Caki2 (cell line): ENCODE results near the gene TAX1BP3. TPM values are rescaled to one million over a fixed set of nuclear protein-coding genes. Genes with fewer than 3 reads are reported as not detected.

Experiments
- DNase-seq: peaks from one replicate; pipeline ENCODE4 v3.0.0-alpha.2; 2015; ENCODE audit warnings: low read depth
- in situ Hi-C: cut with HindIII; loops from 2 replicates; pipeline ENCODE4 v1.10.0; 2016; ENCODE audit warnings: low sequenced_read_pairs, low pct_unique_long_range_greater_than_20kb, mixed read lengths
- total RNA-seq: library from RNA; depleted of rRNA; stranded (reverse); fragments of >200 nt; shearing (Covaris generic); gene quantifications from 2 replicates; pipeline ENCODE4 v1.2.3, GENCODE V29; 2014; ENCODE audit warnings: low replicate concordance

TAX1BP3 gene
- total RNA-seq, 1 experiment from 2014 or later: 136 TPM

DNA sequence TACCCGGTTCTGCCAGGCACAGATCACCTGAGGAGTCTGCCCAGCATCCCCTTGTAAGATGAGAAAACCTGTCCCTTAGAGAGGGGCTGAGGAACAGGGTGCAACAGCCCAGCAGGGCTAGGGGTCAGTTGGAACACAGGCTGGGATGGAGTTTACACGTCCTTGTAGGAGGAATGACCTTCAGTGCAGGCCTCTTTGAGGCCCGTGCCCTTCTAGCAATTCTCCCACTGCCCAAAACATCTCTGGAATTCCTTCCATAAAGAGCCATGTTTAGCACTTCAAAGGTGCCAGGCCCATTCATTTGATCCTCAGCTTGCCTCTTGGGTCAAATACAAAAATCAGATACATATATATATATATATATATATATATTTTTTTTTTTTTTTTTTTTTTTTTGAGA is 27.4 kb downstream of the TAX1BP3 start:
- DNase-seq: no peak
- in situ Hi-C loops: no loop called here

DNA sequence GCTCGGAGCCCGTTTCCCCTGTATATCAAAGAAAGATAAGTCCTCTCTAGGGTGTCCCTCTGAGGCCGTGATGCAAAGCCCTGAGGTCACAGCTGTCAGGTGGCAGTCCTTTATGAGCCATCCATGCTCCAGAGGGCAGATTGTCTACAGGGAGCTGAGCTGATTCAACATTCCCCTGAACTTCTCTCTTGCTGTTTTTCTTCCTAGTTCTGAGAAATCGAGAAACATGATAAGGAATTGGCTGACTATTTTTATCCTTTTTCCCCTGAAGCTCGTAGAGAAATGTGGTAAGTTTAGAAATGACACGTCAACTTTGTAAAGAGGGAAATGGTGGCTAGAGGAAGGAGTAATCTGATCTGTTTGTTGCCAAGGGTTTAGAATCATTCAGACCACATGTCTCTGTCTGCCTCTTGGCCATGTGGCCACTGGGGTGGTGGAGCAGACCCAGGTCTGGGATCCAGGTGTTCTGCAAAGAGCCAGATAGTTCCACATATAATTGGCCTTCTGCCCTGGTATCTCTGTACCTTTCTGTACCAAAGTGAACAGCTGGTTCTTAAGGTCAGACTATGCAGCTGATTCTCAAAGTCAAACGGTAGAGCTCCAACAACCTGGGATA is 28.3 kb downstream of the TAX1BP3 start:
- in situ Hi-C loops: no loop called here
- no peak for DNase-seq

DNA sequence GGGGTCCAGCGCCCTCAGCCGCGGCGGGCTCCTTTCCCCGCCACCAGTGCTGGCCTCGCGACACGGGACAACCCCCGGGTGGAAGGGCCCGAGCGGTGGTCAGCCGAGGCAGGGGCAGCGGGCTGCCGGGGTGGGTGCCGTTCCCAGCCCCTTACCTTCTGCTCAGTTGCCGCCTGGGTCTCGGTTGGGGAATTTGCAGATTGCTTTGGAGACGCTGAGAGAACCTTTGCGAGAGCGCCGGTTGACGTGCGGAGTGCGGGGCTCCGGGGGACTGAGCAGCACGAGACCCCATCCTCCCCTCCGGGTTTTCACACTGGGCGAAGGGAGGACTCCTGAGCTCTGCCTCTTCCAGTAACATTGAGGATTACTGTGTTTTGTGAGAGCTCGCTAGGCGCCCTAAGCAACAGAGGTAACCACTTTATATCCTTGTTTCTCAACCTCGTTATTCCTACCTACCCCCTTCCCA is 31.4 kb downstream of the TAX1BP3 start:
- in situ Hi-C loops: no loop called here
- no peak for DNase-seq

DNA sequence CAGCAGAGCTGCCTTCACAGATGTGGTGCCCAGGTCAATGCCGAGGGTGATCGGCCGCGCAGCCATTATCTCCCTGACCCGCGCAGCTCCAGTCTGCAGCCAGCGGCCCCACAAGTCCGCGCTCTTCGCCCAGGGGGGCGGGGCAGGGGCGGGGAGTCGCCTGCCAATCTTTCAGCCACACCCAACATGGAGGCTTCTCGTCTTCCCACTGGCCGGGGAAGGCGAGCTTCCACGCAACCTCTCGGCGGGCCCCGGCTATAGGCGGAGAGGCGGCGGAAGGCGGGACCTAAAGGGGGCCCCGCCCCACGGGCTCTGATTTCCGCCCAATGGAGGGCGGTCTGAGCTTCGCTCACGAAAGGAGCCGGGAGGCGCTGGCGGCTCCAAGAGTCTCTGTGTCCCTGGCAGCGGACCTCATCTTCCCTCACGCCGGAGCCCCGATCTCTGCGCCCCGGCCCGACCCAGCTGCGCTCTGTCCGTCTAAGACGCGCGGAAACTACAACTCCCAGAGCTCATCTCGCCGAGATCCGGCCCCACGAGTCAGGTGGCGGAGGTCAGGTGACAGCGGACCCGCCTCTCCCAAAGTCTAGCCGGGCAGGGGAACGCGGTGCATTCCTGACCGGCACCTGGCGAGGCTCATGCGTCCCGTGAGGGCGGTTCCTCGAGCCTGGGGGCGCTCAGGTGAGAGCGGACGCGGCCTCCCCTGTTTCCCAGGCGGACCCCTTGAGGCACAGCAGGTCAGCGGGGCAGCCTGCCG is 32.0 kb downstream of the TAX1BP3 start, which contains the start of the genes CTNS and SHPK:
TSS of gene CTNS (plus strand) at position 607 of the 754 bp plus-strand sequence. CDS start 3,447 bp downstream, outside the sequence.
TSS of gene SHPK (minus strand) at position 97 of the 754 bp plus-strand sequence. CDS start at position 66, 31 bp downstream.
- in situ Hi-C loops: no loop called here
- peak; percentile 96 for DNase-seq

DNA sequence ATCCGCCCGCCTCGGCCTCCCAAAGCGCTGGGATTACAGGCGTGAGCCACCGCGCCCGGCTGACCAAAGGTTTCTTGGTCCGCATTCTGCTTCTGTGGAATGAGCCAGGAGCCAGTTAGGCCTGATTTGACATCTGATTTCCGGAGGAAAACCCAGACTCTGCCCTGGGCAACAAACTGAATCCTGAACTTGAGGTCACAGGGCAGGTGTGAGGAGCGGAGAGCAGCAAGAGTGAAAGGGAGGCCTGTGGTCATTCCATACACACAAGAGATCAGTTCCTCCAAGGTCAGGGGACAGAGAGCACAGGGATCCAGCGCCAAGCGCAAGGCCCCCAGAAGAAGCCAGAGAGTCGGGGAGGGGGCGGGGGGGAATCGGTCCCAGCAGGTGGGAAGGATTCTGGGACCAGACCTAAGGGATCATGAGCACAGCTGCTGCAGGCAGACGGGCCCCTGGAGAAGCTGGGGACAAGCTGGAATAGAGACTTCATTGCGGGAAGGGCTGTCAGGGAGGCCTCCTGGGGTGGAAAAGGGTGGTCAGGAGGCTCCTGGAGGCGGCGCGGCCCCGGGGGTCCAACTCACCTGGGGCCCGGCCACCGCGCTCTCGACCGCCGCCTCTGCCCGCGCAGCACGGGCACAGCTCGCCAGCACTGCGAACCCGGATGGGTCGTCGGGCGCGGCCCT is 32.8 kb downstream of the TAX1BP3 start:
- in situ Hi-C loops: no loop called here
- peak; percentile 12 for DNase-seq

DNA sequence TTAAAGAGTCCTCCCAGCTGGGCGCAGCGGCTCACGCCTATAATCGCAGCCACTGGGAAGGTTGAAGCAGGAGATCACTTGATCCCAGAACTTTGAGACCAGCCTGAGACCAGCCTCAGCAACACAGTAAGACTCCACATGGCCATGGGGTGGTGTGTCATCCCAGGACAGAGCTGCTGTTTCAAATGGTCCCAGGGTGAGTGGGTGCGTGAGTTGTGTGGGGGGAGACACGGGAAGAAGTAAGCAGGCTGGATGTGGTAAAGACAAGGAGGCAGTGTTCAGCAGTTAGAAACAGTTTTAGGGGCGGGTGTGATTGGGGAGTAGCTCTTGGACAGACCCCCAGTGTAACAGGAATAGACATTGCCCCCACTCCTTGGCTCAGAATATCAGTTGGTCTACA is 36.1 kb downstream of the TAX1BP3 start:
- no peak for DNase-seq
- in situ Hi-C loops: no loop called here

DNA sequence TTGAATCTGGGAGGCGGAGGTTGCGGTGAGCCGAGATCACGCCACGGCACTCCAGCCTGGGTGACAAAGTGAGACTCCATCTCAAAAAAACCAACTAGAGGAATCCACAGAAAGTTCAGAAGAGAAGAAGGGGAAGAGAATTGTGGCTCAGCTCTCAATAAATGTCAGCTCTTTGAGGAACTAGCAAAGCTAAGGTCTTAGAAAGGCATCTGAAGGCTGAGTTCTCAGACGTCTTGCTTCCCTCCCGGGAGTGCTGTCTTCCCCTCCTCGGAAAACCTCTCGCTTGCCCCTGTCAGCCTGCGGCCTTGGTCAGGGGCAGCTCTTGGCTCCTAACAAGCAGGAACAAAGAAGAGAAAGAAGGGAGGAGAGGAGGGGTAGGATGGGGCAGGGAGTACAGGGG is 37.6 kb downstream of the TAX1BP3 start:
- in situ Hi-C loops: no loop called here
- DNase-seq: no peak

DNA sequence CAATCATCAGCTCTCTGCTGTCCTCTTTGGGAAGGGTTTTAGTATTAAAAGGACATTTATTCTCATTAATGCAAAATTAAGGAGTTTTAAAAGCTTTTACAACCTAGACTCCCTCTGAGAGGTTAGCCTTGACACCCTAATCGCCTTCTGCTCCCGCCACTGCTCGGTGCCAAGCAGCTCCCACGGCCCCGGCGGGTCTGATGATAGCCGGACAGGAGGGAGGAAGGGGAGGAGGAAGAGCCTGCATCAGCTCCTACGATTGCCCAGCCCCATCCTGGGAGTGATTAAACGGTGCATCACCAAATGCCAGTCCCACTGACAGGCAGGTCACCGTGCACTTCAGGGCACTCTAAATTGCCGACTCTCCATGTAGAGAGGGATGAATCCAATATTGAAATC is 40.6 kb downstream of the TAX1BP3 start:
- no peak for DNase-seq
- in situ Hi-C loops: no loop called here

DNA sequence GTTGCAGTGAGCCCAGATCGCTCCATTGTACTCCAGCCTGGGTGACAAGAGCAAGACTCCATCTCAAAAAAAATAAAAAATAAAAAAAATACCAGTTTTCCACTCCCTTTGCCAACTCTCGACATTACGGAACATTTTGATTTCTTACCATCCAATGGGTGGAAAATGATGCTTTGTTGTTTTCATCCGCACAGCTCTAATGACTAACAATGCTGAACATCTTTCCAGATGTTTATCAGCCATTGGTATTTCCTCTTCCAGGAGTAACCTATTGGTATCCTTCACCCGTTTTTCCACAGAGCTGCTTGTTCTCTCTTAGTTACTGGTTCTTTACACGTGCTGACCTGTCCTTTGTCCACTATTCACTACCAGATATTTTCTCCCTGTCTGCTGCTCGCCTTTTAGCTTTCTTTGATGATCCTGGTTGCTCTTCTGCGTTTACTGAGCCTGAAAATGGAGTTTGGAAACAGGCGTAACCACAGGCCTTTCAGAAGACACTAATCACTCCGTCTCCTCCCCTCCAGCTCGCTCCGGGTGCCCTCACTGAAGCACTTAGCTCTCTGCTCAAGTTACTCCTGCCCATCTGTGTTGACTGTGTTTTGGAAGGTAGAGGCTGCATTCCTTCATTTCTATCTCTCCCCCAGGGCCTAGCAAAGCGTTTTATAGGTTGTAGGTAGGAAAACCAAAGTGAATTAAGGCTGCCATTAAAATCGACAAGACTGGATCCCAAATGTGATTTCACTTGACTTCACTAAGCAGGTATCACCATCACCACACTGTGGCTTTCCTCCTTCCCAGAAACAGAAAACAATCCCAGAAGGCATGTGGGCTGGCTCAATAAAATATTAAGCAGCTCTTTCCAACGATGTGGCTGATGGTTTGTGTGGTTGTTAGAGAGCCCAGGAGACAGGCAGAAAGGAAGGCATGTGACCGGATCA is 41.3 kb downstream of the TAX1BP3 start:
- no peak for DNase-seq
- in situ Hi-C loops: no loop called here

DNA sequence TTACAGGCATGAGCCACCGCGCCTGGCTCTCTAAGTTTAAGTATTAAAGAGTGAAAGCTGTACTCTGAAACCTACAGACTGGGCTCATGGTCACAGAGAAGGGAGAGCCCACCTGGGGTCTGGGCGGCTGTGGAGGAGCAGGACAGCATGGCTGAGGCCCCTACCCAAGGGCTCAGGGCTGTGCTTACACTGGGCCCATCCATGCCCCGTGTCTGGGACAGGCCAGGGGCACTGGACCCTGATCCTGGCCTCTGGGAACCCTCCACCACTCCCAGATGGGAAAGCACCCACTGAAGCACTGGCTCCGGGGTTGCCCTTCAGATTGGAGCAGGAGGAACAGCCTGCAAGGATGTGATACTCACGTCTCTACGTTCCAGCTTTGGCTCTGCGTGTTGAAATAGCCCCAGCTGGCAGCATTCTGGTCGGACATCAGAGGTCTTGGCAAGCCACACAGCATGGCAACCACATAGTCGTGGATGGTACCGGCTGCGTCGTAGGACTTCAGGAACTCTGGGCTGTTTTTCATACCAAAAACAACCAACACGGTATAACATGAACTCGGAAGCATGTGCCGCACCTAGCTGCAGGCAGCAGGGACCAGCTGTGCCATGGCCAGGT is 45.3 kb downstream of the TAX1BP3 start:
- in situ Hi-C loops: no loop called here
- no peak for DNase-seq

DNA sequence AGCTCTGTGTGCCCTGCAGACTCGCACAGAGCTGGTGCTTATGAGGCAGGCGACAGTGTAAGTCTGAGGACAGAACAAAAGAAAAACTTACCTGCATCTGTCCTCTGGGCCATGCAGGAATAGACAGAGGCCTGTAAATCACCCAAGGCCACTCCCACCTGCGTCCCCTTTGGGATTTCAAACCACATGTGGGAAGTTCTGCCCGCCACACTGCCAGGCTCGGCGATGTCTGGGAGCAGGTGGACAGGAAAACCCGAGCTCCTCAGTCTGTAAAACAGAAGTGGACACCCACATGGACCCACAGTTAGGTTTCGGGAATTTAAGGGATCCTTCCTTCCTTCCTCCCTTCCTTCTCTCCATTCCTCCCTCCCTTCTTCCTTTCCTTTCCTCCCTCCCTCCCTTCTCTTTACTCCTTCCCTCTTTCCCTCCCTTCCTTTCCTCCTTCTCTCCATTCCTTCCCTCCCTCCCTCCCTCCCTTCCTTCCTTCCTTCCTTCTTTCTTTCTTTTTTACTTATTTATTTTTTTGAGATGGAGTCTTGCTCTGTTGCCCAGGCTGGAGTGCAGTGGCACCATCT is 47.1 kb downstream of the TAX1BP3 start:
- in situ Hi-C loops: no loop called here
- no peak for DNase-seq

DNA sequence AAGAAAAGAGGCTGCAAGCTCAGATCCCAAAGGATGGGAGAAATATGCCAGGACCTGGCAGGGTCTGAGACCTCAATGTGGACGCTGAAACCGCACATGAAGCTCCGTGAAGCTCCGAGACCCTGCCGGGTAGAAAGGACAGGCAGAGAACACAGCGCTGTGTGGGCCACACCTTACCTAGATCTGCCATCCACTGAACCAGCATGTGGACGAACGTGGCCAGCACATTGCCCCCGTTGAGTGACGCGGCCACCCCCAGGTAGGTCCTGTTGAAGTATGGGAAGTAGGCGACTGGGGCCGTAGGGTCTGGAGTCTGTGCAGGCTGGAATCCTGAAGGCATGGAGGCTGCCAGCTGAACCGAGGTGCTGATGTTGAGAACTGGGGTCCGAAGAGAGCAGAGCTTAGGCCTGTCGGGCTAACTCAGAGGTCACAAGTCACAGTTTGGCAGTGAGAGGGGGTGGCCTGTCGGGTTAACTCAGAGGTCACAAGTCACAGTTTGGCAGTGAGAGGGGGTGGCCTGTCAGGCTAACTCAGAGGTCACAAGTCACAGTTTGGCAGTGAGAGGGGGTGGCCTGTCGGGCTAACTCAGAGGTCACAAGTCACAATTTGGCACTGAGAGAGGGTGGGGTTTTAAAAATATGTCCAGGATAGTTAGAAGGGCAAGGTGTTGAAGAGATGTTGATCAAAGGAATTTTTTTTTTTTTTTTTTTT is 53.1 kb downstream of the TAX1BP3 start:
- in situ Hi-C loops: no loop called here
- DNase-seq: no peak

DNA sequence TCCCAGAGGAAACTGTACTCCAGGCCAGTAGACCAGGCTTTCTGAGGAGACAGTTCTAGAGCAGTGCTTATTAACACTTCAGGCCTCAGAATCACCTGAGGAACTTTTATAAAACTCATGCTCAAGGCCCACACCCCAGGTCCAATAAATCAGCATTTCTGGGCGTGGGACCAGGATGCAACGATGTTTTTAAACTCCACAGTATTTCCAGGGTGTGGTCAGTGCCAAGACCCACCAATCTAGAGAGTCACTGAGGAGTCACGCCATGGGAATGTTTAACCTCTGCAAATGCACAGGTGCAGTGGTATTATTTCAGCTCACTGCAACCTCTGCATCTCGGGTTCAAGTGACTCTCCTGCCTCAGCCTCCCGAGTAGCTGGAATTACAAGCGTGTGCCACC is 55.3 kb downstream of the TAX1BP3 start:
- DNase-seq: no peak
- in situ Hi-C loops: no loop called here
